Endothelial cell (in vitro differentiated cells): ENCODE data around the gene FXYD5. TPM values are rescaled to one million over a fixed set of nuclear protein-coding genes. Genes with fewer than 3 reads are reported as not detected.

Experiments
- DNase-seq: peaks from one replicate; pipeline ENCODE4 v3.0.0; 2021; ENCODE audit warnings: low spot score
- H3K27ac Mint-ChIP-seq: one replicate; pipeline ENCODE4 v1.8.0; 2021; ENCODE audit warnings: mixed read lengths, inconsistent platforms; ENCODE audit not compliant: unreplicated experiment
- H3K27me3 Mint-ChIP-seq: one replicate; pipeline ENCODE4 v1.8.0; 2021; ENCODE audit warnings: mild to moderate bottlenecking, moderate library complexity, mixed read lengths, inconsistent platforms; ENCODE audit not compliant: unreplicated experiment
- H3K36me3 Mint-ChIP-seq: one replicate; pipeline ENCODE4 v1.8.0; 2021; ENCODE audit warnings: mild to moderate bottlenecking, low read depth, mixed read lengths, inconsistent platforms; ENCODE audit not compliant: unreplicated experiment
- H3K4me1 Mint-ChIP-seq: one replicate; pipeline ENCODE4 v1.8.0; 2021; ENCODE audit warnings: mild to moderate bottlenecking, mixed read lengths, inconsistent platforms; ENCODE audit not compliant: unreplicated experiment
- H3K4me3 Mint-ChIP-seq: one replicate; pipeline ENCODE4 v1.8.0; 2021; ENCODE audit warnings: mild to moderate bottlenecking, mixed read lengths, inconsistent platforms; ENCODE audit not compliant: unreplicated experiment
- H3K9me3 Mint-ChIP-seq: one replicate; pipeline ENCODE4 v1.8.0; 2021; ENCODE audit warnings: mixed read lengths, inconsistent platforms; ENCODE audit not compliant: unreplicated experiment
- total RNA-seq: library from RNA; stranded (reverse); fragmentation: NEBNext Ultra II Directional; extraction: Animal tissue kit (Norgen Biotek cat#: 25700); gene quantifications from one replicate; pipeline ENCODE4 v1.2.1, GENCODE V29; 2021; ENCODE audit not compliant: unreplicated experiment
- TF ChIP-seq, protein P1 (sequence below): fragments of 200-600 bp; sonication (generic); IDR thresholded peaks from one replicate; pipeline ENCODE4 v1.5.0; 2021; ENCODE audit warnings: antibody characterized with exemption; ENCODE audit not compliant: unreplicated experiment

FXYD5 gene
- total RNA-seq, 1 donor from 2014 or later = 78.7 TPM

GRCh38 chr19:35169221-35169995 is 14.9 kb downstream of the FXYD5 start:
- Mint-ChIP-seq H3K27me3 (no peaks in the 10 kb centered on the region), H3K4me1 (no peaks in the 10 kb centered on the region), H3K4me3 (no peak overlapping the region), H3K9me3 (no peaks in the 10 kb centered on the region), H3K27ac (no peak overlapping the region), H3K36me3 (peaks cover 26% of the 10 kb centered on the region)
- TF ChIP-seq, protein P1, sequence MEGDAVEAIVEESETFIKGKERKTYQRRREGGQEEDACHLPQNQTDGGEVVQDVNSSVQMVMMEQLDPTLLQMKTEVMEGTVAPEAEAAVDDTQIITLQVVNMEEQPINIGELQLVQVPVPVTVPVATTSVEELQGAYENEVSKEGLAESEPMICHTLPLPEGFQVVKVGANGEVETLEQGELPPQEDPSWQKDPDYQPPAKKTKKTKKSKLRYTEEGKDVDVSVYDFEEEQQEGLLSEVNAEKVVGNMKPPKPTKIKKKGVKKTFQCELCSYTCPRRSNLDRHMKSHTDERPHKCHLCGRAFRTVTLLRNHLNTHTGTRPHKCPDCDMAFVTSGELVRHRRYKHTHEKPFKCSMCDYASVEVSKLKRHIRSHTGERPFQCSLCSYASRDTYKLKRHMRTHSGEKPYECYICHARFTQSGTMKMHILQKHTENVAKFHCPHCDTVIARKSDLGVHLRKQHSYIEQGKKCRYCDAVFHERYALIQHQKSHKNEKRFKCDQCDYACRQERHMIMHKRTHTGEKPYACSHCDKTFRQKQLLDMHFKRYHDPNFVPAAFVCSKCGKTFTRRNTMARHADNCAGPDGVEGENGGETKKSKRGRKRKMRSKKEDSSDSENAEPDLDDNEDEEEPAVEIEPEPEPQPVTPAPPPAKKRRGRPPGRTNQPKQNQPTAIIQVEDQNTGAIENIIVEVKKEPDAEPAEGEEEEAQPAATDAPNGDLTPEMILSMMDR = no peak
- no peak for DNase-seq

- Mint-ChIP-seq H3K27ac (no peak overlapping the region), H3K4me1 (no peaks in the 10 kb centered on the region), H3K36me3 (peaks cover 16% of the 10 kb centered on the region), H3K4me3 (no peak overlapping the region), H3K27me3 (no peaks in the 10 kb centered on the region), H3K9me3 (no peaks in the 10 kb centered on the region)
- TF ChIP-seq, protein P1 = no peak
- no peak for DNase-seq
Observed at GRCh38 chr19:35170359-35171061, 16.0 kb downstream of the FXYD5 start.

GRCh38 chr19:35171730-35172129 is 17.2 kb downstream of the FXYD5 start:
- Mint-ChIP-seq H3K9me3 (no peaks in the 10 kb centered on the region), H3K36me3 (peaks cover 4% of the 10 kb centered on the region), H3K27me3 (no peaks in the 10 kb centered on the region), H3K27ac (no peak overlapping the region), H3K4me3 (no peak overlapping the region), H3K4me1 (no peaks in the 10 kb centered on the region)
- no peak for DNase-seq
- TF ChIP-seq, protein P1 = no peak

DNA sequence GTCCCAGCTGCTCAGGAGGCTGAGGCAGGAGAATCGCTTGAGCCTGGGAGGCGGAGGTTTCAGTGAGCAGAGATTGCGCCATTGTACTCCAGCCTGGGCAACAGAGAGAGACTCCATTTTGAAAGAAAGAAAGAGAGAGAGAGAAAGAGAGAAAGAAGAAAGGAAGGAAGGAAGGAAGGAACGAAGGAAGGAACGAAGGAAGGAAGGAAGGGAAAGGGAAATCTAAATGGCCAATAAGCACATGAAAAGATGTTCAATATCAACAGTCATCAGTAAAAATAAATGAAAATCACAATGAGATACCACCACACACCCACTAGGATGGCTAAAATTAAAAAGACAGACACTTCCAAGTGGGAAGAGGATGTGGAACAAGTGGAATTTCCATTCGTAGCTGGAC is 19.7 kb downstream of the FXYD5 start:
- no peaks in the 10 kb centered on the region for H3K4me1 Mint-ChIP-seq
- H3K27ac Mint-ChIP-seq = no peak overlapping the region
- no peak overlapping the region for H3K4me3 Mint-ChIP-seq
- H3K36me3 Mint-ChIP-seq = peaks cover 5% of the 10 kb centered on the region
- H3K9me3 Mint-ChIP-seq = no peaks in the 10 kb centered on the region
- H3K27me3 Mint-ChIP-seq = no peaks in the 10 kb centered on the region
- TF ChIP-seq, protein P1 = no peak
- no peak for DNase-seq

GRCh38 chr19:35176181-35176570 is 21.6 kb downstream of the FXYD5 start:
- Mint-ChIP-seq H3K27me3 (no peaks in the 10 kb centered on the region), H3K4me3 (no peak overlapping the region), H3K27ac (no peak overlapping the region), H3K9me3 (no peaks in the 10 kb centered on the region), H3K4me1 (no peaks in the 10 kb centered on the region), H3K36me3 (peaks cover 5% of the 10 kb centered on the region)
- DNase-seq = no peak
- TF ChIP-seq, protein P1 = no peak
